ENCODE measurements around the gene ILRUN.
"Not testable (repeated sequence)": the region's sequence is repeated elsewhere in the genome, so short reads cannot be mapped to it uniquely, and the experiment has no call there.

ILRUN gene

GRCh38 chr6:34663831-34664255, 32.7 kb downstream of the ILRUN start:
- DNase-seq (ENCODE audit: low read depth) = no peak

- DNase-seq (ENCODE audit: low read depth) = no peak
These were observed 33.2 kb downstream of the ILRUN start for GRCh38 chr6:34663371-34663770.

- no peak for DNase-seq (ENCODE audit: low read depth)
These were observed 35.2 kb downstream of the ILRUN start for GRCh38 chr6:34661357-34661756.

GRCh38 chr6:34658605-34659265, 37.8 kb downstream of the ILRUN start:
- no peak for DNase-seq (ENCODE audit: low read depth)

GRCh38 chr6:34657979-34658480, 38.5 kb downstream of the ILRUN start:
- not testable (repeated sequence) for DNase-seq (ENCODE audit: low read depth)

GRCh38 chr6:34657307-34657978, 39.1 kb downstream of the ILRUN start:
- no peak for DNase-seq (ENCODE audit: low read depth)

- DNase-seq (ENCODE audit: low read depth) = no peak
These were observed 39.6 kb downstream of the ILRUN start for GRCh38 chr6:34657037-34657306.

GRCh38 chr6:34656378-34657036, 40.1 kb downstream of the ILRUN start:
- DNase-seq (ENCODE audit: low read depth) = no peak

GRCh38 chr6:34655876-34656377, 40.6 kb downstream of the ILRUN start:
- not testable (repeated sequence) for DNase-seq (ENCODE audit: low read depth)

- DNase-seq (ENCODE audit: low read depth) = no peak
These were observed 42.4 kb downstream of the ILRUN start for GRCh38 chr6:34654061-34654710.

- DNase-seq (ENCODE audit: low read depth) = no peak
These were observed 44.3 kb downstream of the ILRUN start for GRCh38 chr6:34652263-34652662.

GRCh38 chr6:34650823-34651222, 45.7 kb downstream of the ILRUN start:
- DNase-seq (ENCODE audit: low read depth) = no peak

GRCh38 chr6:34650232-34650631, 46.3 kb downstream of the ILRUN start:
- not testable (repeated sequence) for DNase-seq (ENCODE audit: low read depth)

- DNase-seq (ENCODE audit: low read depth) = no peak
These were observed 47.8 kb downstream of the ILRUN start for GRCh38 chr6:34648806-34649205.
